Measurements from ENCODE around the gene LRP1B. TPM values are rescaled to one million over a fixed set of nuclear protein-coding genes. Genes with fewer than 3 reads are reported as not detected.

LRP1B gene
- total and polyA plus RNA-seq, 5 donors from 2014 or later: not detected

DNA sequence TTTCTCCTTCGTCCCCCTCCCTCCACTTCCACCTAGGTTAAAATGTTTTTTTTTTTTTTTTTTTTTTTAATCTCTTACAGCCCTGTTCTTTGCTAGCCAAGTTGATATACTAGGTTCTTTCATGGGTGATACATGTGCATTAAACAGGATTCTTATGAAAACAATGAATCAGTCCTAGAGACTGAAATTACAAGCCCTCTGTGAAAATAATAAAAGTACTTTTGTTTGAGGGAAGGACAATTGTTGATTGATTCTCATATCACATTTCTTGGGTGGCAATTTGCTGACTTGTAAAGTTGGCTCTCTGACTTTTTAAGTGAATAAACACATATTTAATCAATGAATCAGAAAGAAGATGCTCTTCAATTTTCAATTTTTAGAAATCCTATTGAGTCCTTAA lies 639.9 kb downstream of the LRP1B start:
- H3K36me3 ChIP-seq (ENCODE audit: control insufficient read depth, insufficient read depth, low read length): no peaks in the 10 kb centered on the region
- no peak overlapping the region for H3K27ac Mint-ChIP-seq
- H3K4me1 Mint-ChIP-seq: no peaks in the 10 kb centered on the region
- ATAC-seq (ENCODE audit: low read depth in 2 of 2): no peak
- no peaks in the 10 kb centered on the region for H3K36me3 Mint-ChIP-seq
- no peaks in the 10 kb centered on the region for H3K27me3 Mint-ChIP-seq
- no peak overlapping the region for H3K27ac ChIP-seq (ENCODE audit: insufficient read depth, low read length, poor library complexity, severe bottlenecking)
- H3K9me3 Mint-ChIP-seq: peaks cover 0 to 16% (median 6%) of the 10 kb centered on the region in 7 donors
- H3K27me3 ChIP-seq (ENCODE audit: control insufficient read depth, insufficient read depth, low read length): no peaks in the 10 kb centered on the region
- H3K4me3 Mint-ChIP-seq: no peak overlapping the region
- H3K4me1 ChIP-seq (ENCODE audit: control insufficient read depth, insufficient read depth, low read length, poor library complexity, severe bottlenecking): no peaks in the 10 kb centered on the region
- no peak for DNase-seq
- H3K9me3 ChIP-seq (ENCODE audit: control insufficient read depth in 2 of 2, low read length in 2 of 2): no peaks in the 10 kb centered on the region
- no peak overlapping the region for H3K4me3 ChIP-seq (ENCODE audit: low read depth, low read length)

DNA sequence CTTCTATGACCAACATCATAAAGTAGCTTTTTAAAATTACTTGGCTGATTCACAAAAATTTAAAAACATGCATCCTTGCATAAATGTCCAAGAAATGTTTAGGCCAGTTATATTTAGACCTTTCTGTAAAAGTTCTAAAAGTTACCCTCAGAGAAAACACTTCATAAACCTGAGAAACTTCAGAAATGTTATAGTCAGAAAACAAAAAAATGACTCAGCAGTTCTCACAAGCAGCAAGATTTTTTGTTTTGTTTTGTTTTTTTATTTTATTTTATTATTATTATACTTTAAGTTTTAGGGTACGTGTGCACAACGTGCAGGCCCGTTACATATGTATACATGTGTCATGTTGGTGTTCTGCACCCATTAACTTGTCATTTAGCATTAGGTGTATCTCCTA lies 648.1 kb downstream of the LRP1B start:
- Histone ChIP-seq H3K4me3 (ENCODE audit: low read depth, low read length) (no peak overlapping the region), H3K36me3 (ENCODE audit: control insufficient read depth, insufficient read depth, low read length) (no peaks in the 10 kb centered on the region), H3K27me3 (ENCODE audit: control insufficient read depth, insufficient read depth, low read length) (no peaks in the 10 kb centered on the region), H3K9me3 (ENCODE audit: control insufficient read depth in 2 of 2, low read length in 2 of 2) (peaks cover 0 to 2% of the 10 kb centered on the region in 2 experiments), H3K27ac (ENCODE audit: insufficient read depth, low read length, poor library complexity, severe bottlenecking) (no peak overlapping the region), H3K4me1 (ENCODE audit: control insufficient read depth, insufficient read depth, low read length, poor library complexity, severe bottlenecking) (no peaks in the 10 kb centered on the region)
- Mint-ChIP-seq H3K9me3 (peaks cover 0 to 11% (median 6%) of the 10 kb centered on the region in 7 donors), H3K27ac (no peak overlapping the region), H3K36me3 (no peaks in the 10 kb centered on the region), H3K27me3 (no peaks in the 10 kb centered on the region), H3K4me1 (no peaks in the 10 kb centered on the region), H3K4me3 (no peak overlapping the region)
- ATAC-seq (ENCODE audit: low read depth in 2 of 2): no peak
- DNase-seq: no peak

DNA sequence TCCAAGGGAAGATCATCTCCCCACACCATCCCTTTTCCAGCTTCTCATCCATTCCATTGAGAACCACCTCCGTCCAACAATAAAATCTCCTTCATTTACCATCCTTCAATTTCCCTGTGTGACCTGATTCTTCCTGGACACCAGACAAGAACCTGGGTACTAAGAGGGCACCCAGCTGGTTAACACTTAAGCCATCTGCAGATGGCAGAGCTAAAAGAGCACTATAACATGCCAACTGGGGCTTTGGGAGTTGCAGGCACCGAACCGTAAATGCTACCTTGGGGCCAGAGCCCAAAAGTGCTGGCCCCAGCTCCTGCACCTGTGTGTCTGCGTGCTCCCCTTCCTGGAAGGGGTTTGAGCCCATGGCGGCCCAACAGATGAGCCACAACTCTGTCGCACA lies 655.0 kb downstream of the LRP1B start:
- H3K36me3 Mint-ChIP-seq: no peaks in the 10 kb centered on the region
- no peaks in the 10 kb centered on the region for H3K4me1 Mint-ChIP-seq
- Histone ChIP-seq H3K4me3 (ENCODE audit: low read depth, low read length) (no peak overlapping the region), H3K9me3 (ENCODE audit: control insufficient read depth in 2 of 2, low read length in 2 of 2) (no peaks in the 10 kb centered on the region), H3K36me3 (ENCODE audit: control insufficient read depth, insufficient read depth, low read length) (no peaks in the 10 kb centered on the region), H3K4me1 (ENCODE audit: control insufficient read depth, insufficient read depth, low read length, poor library complexity, severe bottlenecking) (no peaks in the 10 kb centered on the region), H3K27me3 (ENCODE audit: control insufficient read depth, insufficient read depth, low read length) (no peaks in the 10 kb centered on the region), H3K27ac (ENCODE audit: insufficient read depth, low read length, poor library complexity, severe bottlenecking) (no peak overlapping the region)
- DNase-seq (no peak), ATAC-seq (ENCODE audit: low read depth in 2 of 2) (no peak)
- H3K27ac Mint-ChIP-seq: no peak overlapping the region
- no peaks in the 10 kb centered on the region for H3K27me3 Mint-ChIP-seq
- no peak overlapping the region for H3K4me3 Mint-ChIP-seq
- H3K9me3 Mint-ChIP-seq: peaks cover 0 to 13% (median 4%) of the 10 kb centered on the region in 7 donors

DNA sequence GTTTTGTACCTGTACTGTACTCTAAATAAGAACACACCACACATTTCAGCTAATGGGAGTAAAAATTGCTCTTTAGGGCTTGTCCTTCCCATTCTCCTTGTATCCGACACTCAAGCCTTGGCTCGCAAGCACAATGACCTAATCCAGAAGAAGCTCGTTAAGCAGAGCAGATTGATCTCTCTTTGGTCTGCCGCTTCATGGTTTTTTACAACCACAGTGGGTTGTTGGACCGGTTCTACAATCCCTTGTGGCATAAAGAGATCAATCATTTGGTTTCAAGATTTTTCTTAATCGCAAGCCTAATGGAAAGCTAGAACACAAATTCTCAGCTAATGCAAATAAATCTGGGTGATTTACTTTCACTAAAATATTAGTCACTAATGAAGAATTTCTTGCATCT lies 662.1 kb downstream of the LRP1B start:
- Mint-ChIP-seq H3K4me1 (no peaks in the 10 kb centered on the region), H3K9me3 (peaks cover 2 to 18% (median 5%) of the 10 kb centered on the region in 7 donors), H3K4me3 (no peak overlapping the region), H3K27me3 (no peaks in the 10 kb centered on the region), H3K36me3 (no peaks in the 10 kb centered on the region), H3K27ac (no peak overlapping the region)
- no peaks in the 10 kb centered on the region for H3K27me3 ChIP-seq (ENCODE audit: control insufficient read depth, insufficient read depth, low read length)
- H3K4me1 ChIP-seq (ENCODE audit: control insufficient read depth, insufficient read depth, low read length, poor library complexity, severe bottlenecking): no peaks in the 10 kb centered on the region
- DNase-seq: no peak
- no peaks in the 10 kb centered on the region for H3K36me3 ChIP-seq (ENCODE audit: control insufficient read depth, insufficient read depth, low read length)
- H3K4me3 ChIP-seq (ENCODE audit: low read depth, low read length): no peak overlapping the region
- ATAC-seq (ENCODE audit: low read depth in 2 of 2): no peak
- no peak overlapping the region for H3K27ac ChIP-seq (ENCODE audit: insufficient read depth, low read length, poor library complexity, severe bottlenecking)
- H3K9me3 ChIP-seq (ENCODE audit: control insufficient read depth in 2 of 2, low read length in 2 of 2): no peaks in the 10 kb centered on the region

DNA sequence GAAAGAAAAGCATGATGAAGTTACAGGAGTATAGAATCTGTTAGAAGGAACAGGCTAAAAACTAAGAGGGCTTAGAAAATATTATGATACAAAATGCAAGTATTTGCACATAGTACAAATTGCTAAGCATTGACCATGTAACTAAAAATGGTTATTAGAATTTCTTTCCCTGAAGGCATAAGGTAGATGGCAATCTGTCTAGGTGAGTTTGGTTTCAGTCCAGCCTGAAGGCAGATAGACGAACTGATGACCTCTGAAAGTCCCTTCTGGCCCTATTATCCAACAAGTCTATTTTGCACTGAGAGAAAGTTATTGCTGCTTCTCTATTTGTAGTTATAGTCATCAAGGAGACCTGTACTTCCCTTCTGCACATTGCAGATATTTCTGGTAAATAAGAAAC lies 663.5 kb downstream of the LRP1B start:
- Mint-ChIP-seq H3K27ac (no peak overlapping the region), H3K27me3 (no peaks in the 10 kb centered on the region), H3K36me3 (no peaks in the 10 kb centered on the region), H3K9me3 (peaks cover 2 to 18% (median 5%) of the 10 kb centered on the region in 7 donors), H3K4me3 (no peak overlapping the region), H3K4me1 (no peaks in the 10 kb centered on the region)
- no peak for DNase-seq
- Histone ChIP-seq H3K27ac (ENCODE audit: insufficient read depth, low read length, poor library complexity, severe bottlenecking) (no peak overlapping the region), H3K4me1 (ENCODE audit: control insufficient read depth, insufficient read depth, low read length, poor library complexity, severe bottlenecking) (no peaks in the 10 kb centered on the region), H3K27me3 (ENCODE audit: control insufficient read depth, insufficient read depth, low read length) (no peaks in the 10 kb centered on the region), H3K4me3 (ENCODE audit: low read depth, low read length) (no peak overlapping the region), H3K9me3 (ENCODE audit: control insufficient read depth in 2 of 2, low read length in 2 of 2) (no peaks in the 10 kb centered on the region), H3K36me3 (ENCODE audit: control insufficient read depth, insufficient read depth, low read length) (no peaks in the 10 kb centered on the region)
- ATAC-seq (ENCODE audit: low read depth in 2 of 2): no peak

DNA sequence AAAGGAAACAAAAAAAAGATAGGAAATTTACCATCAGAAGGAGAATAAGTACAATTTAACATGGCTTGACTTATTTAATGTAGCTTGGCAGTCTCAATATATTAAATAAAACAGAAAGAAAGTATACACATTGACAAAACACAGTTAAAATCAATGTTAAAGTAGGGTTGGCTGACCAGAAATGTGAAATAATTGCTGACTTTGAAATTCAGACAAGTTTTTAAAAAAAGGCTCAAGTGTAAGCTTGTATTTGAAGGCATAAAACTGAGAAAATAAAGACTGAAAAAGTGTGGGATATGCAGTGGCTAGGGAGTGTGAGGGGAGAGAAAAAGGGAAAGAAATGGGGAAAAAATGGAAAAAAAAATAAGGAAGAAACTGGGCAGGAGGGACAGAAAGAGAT lies 665.8 kb downstream of the LRP1B start:
- no peaks in the 10 kb centered on the region for H3K36me3 ChIP-seq (ENCODE audit: control insufficient read depth, insufficient read depth, low read length)
- ATAC-seq (ENCODE audit: low read depth in 2 of 2) (no peak), DNase-seq (no peak)
- H3K27me3 ChIP-seq (ENCODE audit: control insufficient read depth, insufficient read depth, low read length): no peaks in the 10 kb centered on the region
- no peak overlapping the region for H3K4me3 Mint-ChIP-seq
- no peaks in the 10 kb centered on the region for H3K9me3 ChIP-seq (ENCODE audit: control insufficient read depth in 2 of 2, low read length in 2 of 2)
- no peaks in the 10 kb centered on the region for H3K4me1 ChIP-seq (ENCODE audit: control insufficient read depth, insufficient read depth, low read length, poor library complexity, severe bottlenecking)
- H3K9me3 Mint-ChIP-seq: peaks cover 0 to 12% (median 8%) of the 10 kb centered on the region in 7 donors
- H3K36me3 Mint-ChIP-seq: no peaks in the 10 kb centered on the region
- H3K27ac ChIP-seq (ENCODE audit: insufficient read depth, low read length, poor library complexity, severe bottlenecking): no peak overlapping the region
- H3K27me3 Mint-ChIP-seq: no peaks in the 10 kb centered on the region
- H3K4me3 ChIP-seq (ENCODE audit: low read depth, low read length): no peak overlapping the region
- H3K4me1 Mint-ChIP-seq: no peaks in the 10 kb centered on the region
- no peak overlapping the region for H3K27ac Mint-ChIP-seq

DNA sequence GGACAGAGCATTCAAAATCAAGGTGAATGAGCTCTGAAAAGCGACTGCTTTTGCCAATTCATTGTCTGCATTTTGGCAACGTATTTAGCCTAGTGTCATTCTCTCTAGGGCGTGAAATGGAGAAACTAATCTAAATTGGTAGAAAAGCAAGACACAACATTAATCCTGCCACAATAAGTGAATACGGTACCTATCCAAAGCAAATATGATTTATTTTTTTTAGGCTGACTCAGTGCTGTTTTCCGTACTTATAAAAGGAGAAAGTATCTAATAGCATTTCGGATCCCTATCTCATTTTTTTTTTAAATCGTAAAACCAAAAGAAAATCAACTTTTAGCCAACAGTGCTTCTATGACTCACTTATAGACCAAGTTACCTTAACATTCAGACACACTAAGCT lies 672.5 kb downstream of the LRP1B start:
- peaks cover 0 to 19% (median 14%) of the 10 kb centered on the region in 7 donors for H3K9me3 Mint-ChIP-seq
- no peak overlapping the region for H3K27ac ChIP-seq (ENCODE audit: insufficient read depth, low read length, poor library complexity, severe bottlenecking)
- H3K27ac Mint-ChIP-seq: no peak overlapping the region
- H3K4me3 Mint-ChIP-seq: no peak overlapping the region
- H3K27me3 Mint-ChIP-seq: no peaks in the 10 kb centered on the region
- no peaks in the 10 kb centered on the region for H3K36me3 ChIP-seq (ENCODE audit: control insufficient read depth, insufficient read depth, low read length)
- no peak for DNase-seq
- peaks cover 0 to 6% of the 10 kb centered on the region in 2 experiments for H3K9me3 ChIP-seq (ENCODE audit: control insufficient read depth in 2 of 2, low read length in 2 of 2)
- no peaks in the 10 kb centered on the region for H3K4me1 ChIP-seq (ENCODE audit: control insufficient read depth, insufficient read depth, low read length, poor library complexity, severe bottlenecking)
- no peaks in the 10 kb centered on the region for H3K4me1 Mint-ChIP-seq
- no peaks in the 10 kb centered on the region for H3K27me3 ChIP-seq (ENCODE audit: control insufficient read depth, insufficient read depth, low read length)
- H3K4me3 ChIP-seq (ENCODE audit: low read depth, low read length): no peak overlapping the region
- no peak for ATAC-seq (ENCODE audit: low read depth in 2 of 2)
- H3K36me3 Mint-ChIP-seq: no peaks in the 10 kb centered on the region

DNA sequence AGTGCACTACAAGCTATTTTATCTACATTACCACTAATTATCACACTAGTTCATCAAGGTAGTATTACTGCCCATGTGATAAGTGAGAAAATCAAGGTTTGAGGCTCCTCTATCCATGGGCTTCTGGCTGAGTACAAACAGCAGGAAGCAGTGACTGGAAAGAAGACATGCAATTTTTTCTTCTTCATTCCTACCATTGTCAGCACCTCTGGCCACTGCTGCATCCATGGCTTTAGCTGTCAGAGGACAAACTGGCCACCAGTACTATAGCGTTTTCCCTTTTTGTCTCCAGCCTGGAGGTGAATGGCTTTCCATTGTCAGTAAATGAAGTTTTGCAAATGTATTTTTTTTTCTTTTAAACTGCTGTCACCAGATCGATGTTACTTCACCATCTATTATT lies 674.9 kb downstream of the LRP1B start:
- no peaks in the 10 kb centered on the region for H3K36me3 ChIP-seq (ENCODE audit: control insufficient read depth, insufficient read depth, low read length)
- Mint-ChIP-seq H3K27ac (no peak overlapping the region), H3K4me3 (no peak overlapping the region), H3K4me1 (no peaks in the 10 kb centered on the region), H3K27me3 (no peaks in the 10 kb centered on the region), H3K9me3 (peaks cover 0 to 17% (median 11%) of the 10 kb centered on the region in 7 donors), H3K36me3 (no peaks in the 10 kb centered on the region)
- no peaks in the 10 kb centered on the region for H3K4me1 ChIP-seq (ENCODE audit: control insufficient read depth, insufficient read depth, low read length, poor library complexity, severe bottlenecking)
- H3K27me3 ChIP-seq (ENCODE audit: control insufficient read depth, insufficient read depth, low read length): no peaks in the 10 kb centered on the region
- H3K27ac ChIP-seq (ENCODE audit: insufficient read depth, low read length, poor library complexity, severe bottlenecking): no peak overlapping the region
- peaks cover 0 to 6% of the 10 kb centered on the region in 2 experiments for H3K9me3 ChIP-seq (ENCODE audit: control insufficient read depth in 2 of 2, low read length in 2 of 2)
- ATAC-seq (ENCODE audit: low read depth in 2 of 2) (no peak), DNase-seq (no peak)
- H3K4me3 ChIP-seq (ENCODE audit: low read depth, low read length): no peak overlapping the region

Measured in CD4-positive, CD25-positive, alpha-beta regulatory T cell (primary cell).